Activated T-helper 2 cell treated with anti-CD3 and anti-CD28 coated beads, Interferon-gamma antibody, Interleukin-2, Interleukin-4, amounts not matched to agents 10 μg/mL and 5 μg/mL and 100 μg/mL, durations not matched to agents 14 hours and 24 hours and 36 hours (primary cell): ENCODE results near the gene STARD10. TPM values are rescaled to one million over a fixed set of nuclear protein-coding genes. Genes with fewer than 3 reads are reported as not detected.

Experiments used
- DNase-seq: peaks from one replicate; pipeline ENCODE4 v3.0.0; 2021; ENCODE audit warnings: low spot score
- H3K27ac Mint-ChIP-seq: one replicate; pipeline ENCODE4 v1.8.0; 2021; ENCODE audit warnings: mixed read lengths
- H3K27me3 Mint-ChIP-seq: one replicate; pipeline ENCODE4 v1.8.0; 2021; ENCODE audit warnings: low read depth, mixed read lengths
- H3K36me3 Mint-ChIP-seq: one replicate; pipeline ENCODE4 v1.8.0; 2021; ENCODE audit warnings: low read depth, mixed read lengths
- H3K4me1 Mint-ChIP-seq: one replicate; pipeline ENCODE4 v1.8.0; 2021; ENCODE audit warnings: low read depth, mixed read lengths
- H3K4me3 Mint-ChIP-seq: one replicate; pipeline ENCODE4 v1.8.0; 2021; ENCODE audit warnings: low read depth, mild to moderate bottlenecking, moderate library complexity, mixed read lengths
- H3K9me3 Mint-ChIP-seq: one replicate; pipeline ENCODE4 v1.8.0; 2021; ENCODE audit warnings: mixed read lengths
- intact Hi-C: fragments of 100-400 bp; cut with micrococcal nuclease; formaldehyde crosslinking; loops from one replicate; pipeline ENCODE4 v1.15.1; 2023
- total RNA-seq: library from RNA; stranded (reverse); gene quantifications from 2 replicates; pipeline ENCODE4 v1.2.3, GENCODE V29; 2022

Gene STARD10
- total RNA-seq, 1 donor from 2014 or later: 10.7 TPM

DNA sequence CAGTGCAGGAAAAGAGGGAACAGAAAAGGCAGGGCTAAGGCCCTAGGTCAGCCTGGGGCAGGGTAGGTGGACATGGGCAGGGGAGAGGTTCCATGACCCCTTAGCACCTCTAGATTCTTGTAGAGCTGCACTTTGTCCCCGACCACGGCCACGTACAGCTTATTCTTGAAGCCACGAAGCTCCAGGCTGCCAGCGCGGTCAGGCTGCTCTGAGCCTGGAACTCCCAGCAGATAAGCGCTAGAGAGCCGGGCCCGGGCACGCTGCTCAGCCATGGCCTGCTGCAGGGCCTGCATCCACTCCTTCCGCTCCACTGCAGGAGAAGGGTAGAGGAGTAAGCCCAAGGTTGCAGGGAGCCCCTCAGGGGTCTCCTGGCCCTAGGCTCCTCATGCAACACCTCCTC lies 83.6 kb downstream of the STARD10 start:
- intact Hi-C loops: no loop called here
- no peak overlapping the region for H3K27ac Mint-ChIP-seq
- H3K4me1 Mint-ChIP-seq: peaks cover 3% of the 10 kb centered on the region
- no peaks in the 10 kb centered on the region for H3K9me3 Mint-ChIP-seq
- no peak for DNase-seq
- H3K36me3 Mint-ChIP-seq: peaks cover 58% of the 10 kb centered on the region
- H3K4me3 Mint-ChIP-seq: no peak overlapping the region
- no peaks in the 10 kb centered on the region for H3K27me3 Mint-ChIP-seq

DNA sequence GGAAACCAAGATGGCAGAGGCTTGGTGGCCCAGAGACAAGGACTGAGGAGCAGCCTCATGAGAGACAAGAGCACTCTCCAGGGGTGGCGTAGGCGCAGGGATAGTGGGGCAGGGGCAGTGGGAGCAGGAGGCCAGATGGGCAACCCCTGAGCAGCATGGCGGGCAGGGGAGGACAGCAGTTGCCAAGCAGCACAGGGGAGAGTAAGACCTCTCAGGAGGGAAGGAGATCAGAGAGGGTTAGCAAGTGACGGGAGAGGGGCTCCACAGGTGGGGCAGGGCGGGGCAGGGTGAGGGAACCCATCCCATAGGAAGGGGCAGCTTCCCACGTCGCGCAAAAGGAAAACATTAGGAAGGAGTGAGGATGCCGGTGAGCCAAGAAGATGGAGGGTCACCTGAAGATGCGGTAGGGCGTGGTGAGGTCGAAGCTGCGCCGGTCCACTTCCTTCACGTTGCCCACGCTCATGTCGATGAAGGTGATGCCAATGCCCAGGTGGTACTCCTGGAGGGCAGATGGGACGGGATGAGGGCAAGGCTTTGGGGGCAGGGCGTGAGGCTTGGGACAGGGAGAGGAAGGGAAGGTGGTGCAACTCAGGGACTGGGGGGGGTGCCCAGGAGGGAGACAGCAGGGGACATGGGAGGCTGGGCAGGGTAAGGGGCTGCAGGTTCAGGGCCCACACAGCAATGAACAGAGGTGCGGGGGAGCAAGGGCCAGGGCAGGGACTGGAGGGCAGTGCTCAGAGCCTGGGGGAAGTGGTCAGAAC lies 84.2 kb downstream of the STARD10 start:
- no peak for DNase-seq
- intact Hi-C loops: no loop called here
- Mint-ChIP-seq H3K9me3 (no peaks in the 10 kb centered on the region), H3K36me3 (peaks cover 64% of the 10 kb centered on the region), H3K4me3 (no peak overlapping the region), H3K27ac (no peak overlapping the region), H3K4me1 (peaks cover under 1% of the 10 kb centered on the region), H3K27me3 (no peaks in the 10 kb centered on the region)

DNA sequence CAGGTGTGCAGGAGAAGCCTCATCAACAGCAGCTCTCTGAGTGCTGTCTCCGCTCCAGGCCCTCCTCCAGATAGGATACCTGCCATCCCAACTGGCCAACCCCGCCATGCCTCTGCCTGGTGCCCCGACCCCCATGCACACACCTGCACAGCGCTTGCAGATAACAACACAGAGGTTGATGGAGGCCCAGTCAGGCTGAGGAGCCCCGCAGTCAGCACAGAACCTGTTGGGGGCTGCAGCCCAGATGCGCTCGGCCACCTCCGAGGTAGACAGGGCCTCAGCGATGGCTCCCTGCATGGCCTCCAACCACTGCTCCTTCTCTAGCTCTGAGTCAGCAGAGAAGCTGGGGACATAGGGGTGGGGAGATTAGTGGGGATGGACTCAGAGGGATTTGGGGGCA lies 86.8 kb downstream of the STARD10 start:
- intact Hi-C loops: no loop called here
- no peak for DNase-seq
- Mint-ChIP-seq H3K4me3 (no peak overlapping the region), H3K27me3 (no peaks in the 10 kb centered on the region), H3K4me1 (no peaks in the 10 kb centered on the region), H3K9me3 (no peaks in the 10 kb centered on the region), H3K36me3 (peaks cover 60% of the 10 kb centered on the region), H3K27ac (no peak overlapping the region)

DNA sequence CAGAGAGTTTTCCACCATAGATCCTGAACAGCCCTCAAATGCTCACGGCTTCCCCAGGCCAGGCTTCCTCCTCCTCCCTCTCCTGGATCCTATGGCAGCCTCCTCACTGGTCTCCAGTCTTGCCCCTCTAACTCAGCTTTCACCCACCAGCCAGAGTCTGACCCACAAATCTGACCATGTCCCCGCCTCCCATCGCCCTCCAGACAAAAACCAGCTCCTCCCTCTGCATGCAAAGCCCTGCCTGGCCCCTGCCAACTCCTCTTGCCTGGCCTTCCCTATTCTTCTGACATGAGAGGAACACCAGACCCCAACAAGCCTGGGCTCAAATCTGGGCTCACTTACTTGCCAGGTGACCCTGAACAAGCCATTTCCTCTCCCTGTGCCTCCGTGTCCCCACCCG lies 87.3 kb downstream of the STARD10 start:
- Mint-ChIP-seq H3K4me3 (no peak overlapping the region), H3K27ac (no peak overlapping the region), H3K27me3 (no peaks in the 10 kb centered on the region), H3K9me3 (no peaks in the 10 kb centered on the region), H3K36me3 (peaks cover 60% of the 10 kb centered on the region), H3K4me1 (no peaks in the 10 kb centered on the region)
- no peak for DNase-seq
- intact Hi-C loops: no loop called here

DNA sequence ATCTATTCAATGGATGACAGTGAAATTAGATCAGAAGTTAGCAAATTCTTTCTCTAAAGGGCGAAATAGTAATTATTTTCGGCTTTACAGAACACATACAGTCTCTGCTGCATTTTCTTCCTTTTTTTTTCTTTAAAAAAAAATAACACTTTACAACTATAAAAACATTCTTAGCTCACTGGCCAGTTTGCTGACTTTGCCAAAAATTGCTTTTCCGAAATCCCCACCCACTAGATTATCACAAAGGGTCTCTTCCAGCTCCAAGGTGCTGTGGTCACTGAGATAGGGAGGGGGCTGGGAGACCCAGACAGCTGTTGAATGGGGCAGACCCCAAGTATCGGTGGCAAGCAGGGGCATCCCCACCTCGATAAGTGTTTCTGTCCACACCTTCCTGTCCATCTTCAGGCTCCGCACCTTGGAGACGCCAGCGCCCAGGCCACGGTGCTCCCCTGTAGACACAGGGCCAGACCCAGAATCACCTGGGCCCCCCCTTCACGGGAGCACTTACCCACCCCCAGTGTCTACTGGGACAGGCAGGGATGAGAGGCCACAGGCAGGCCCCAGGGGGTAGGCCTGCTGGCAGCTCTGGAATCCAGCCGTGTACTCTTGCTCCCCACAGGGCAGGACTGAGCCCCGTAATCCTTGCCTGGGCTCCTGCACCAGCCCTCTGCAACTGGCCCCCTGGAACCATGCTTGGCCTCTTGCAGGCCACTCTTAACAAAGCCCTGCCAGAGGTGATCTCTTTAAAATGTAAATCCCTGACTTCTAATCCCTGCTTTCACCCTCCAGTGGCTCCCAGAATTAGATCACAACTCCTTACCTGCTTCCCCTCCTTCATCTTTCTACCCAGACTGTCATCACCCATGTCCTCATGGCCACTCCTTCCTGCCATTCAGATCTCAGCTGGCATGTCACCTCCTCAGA lies 88.1 kb downstream of the STARD10 start:
- Mint-ChIP-seq H3K9me3 (no peaks in the 10 kb centered on the region), H3K4me3 (no peak overlapping the region), H3K36me3 (peaks cover 61% of the 10 kb centered on the region), H3K4me1 (no peaks in the 10 kb centered on the region), H3K27ac (no peak overlapping the region), H3K27me3 (no peaks in the 10 kb centered on the region)
- no peak for DNase-seq
- intact Hi-C loops: no loop called here

DNA sequence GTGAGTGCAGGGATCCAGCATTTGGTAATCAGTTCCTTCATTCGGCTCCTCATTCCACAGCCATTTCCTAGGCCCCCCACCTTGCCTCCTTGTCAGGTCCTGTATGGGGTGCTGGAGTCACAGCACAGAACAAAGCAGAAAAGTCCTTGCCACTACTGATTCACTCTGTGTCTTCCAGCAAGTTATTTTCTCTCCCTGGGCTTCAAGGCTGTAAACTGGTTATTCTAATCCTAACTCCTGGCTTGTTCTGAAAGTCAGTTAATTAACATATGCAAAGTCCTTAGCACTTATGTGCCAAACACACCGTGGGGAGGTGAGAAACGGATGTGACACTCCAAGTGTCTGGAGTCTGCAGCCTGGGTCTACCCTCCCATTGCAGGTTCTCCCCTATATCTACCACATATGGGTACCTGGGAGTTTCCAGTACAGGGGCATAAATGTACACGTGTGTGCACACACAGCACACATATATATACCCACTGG lies 89.0 kb downstream of the STARD10 start:
- intact Hi-C loops: no loop called here
- Mint-ChIP-seq H3K4me1 (no peaks in the 10 kb centered on the region), H3K27me3 (no peaks in the 10 kb centered on the region), H3K27ac (no peak overlapping the region), H3K36me3 (peaks cover 63% of the 10 kb centered on the region), H3K9me3 (no peaks in the 10 kb centered on the region), H3K4me3 (no peak overlapping the region)
- no peak for DNase-seq

Other genes with a start within 250 kb of the STARD10 start
- 0.44 and 0.62 TPM in 2 replicates for gene PDE2A, start 119.6 kb downstream of the STARD10 start, total RNA-seq
- gene ARAP1, start 41.6 kb downstream of the STARD10 start, total RNA-seq: 95.2 and 96.2 TPM in 2 replicates
- gene ATG16L2, start 20.4 kb upstream of the STARD10 start, total RNA-seq: 86.8 and 87.1 TPM in 2 replicates